PC-3 (cell line): ENCODE measurements around the gene CHST11.

ENCODE experiments used
- EZH2 ChIP-seq: fragments of 300-600 bp; sonication (generic); IDR thresholded peaks from one replicate; pipeline ENCODE4 v1.6.1; 2017; ENCODE audit warnings: antibody characterized with exemption, mild to moderate bottlenecking, low read length; ENCODE audit not compliant: unreplicated experiment
- TF ChIP-seq, protein P1 (sequence below): fragments of 300-600 bp; sonication (generic); conservative IDR thresholded peaks from 2 replicates; pipeline ENCODE4 v1.5.1; 2017; ENCODE audit warnings: antibody characterized with exemption, low read depth, mild to moderate bottlenecking, low read length

DNA sequence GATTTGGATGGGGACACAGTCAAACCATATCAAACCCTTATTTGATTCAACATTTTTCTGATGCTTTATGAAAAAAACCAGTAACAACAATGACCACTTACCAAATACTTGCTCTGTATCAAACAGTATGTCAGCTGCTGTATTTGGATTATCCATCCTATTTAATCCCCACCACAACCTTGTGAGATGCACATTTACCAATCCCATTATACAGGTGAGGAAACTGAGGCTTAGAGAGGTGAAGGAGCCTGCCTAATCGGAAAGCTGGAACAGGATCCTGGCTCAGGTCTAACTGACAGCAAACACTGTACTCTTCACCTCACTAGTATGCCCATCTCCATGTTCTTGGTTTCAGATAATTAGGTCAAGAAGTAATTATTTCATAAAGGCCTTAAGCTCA lies 13.8 kb downstream of the CHST11 start:
- TF ChIP-seq, protein P1, sequence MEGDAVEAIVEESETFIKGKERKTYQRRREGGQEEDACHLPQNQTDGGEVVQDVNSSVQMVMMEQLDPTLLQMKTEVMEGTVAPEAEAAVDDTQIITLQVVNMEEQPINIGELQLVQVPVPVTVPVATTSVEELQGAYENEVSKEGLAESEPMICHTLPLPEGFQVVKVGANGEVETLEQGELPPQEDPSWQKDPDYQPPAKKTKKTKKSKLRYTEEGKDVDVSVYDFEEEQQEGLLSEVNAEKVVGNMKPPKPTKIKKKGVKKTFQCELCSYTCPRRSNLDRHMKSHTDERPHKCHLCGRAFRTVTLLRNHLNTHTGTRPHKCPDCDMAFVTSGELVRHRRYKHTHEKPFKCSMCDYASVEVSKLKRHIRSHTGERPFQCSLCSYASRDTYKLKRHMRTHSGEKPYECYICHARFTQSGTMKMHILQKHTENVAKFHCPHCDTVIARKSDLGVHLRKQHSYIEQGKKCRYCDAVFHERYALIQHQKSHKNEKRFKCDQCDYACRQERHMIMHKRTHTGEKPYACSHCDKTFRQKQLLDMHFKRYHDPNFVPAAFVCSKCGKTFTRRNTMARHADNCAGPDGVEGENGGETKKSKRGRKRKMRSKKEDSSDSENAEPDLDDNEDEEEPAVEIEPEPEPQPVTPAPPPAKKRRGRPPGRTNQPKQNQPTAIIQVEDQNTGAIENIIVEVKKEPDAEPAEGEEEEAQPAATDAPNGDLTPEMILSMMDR = no peak
- TF ChIP-seq EZH2 = no peak
